ENCODE data around the gene SPDEF. TPM values are rescaled to one million over a fixed set of nuclear protein-coding genes. Genes with fewer than 3 reads are reported as not detected.

The SPDEF gene
- total RNA-seq, 4 donors from 2014 or later = 9.0 to 57.3 (median 31.5) TPM

DNA sequence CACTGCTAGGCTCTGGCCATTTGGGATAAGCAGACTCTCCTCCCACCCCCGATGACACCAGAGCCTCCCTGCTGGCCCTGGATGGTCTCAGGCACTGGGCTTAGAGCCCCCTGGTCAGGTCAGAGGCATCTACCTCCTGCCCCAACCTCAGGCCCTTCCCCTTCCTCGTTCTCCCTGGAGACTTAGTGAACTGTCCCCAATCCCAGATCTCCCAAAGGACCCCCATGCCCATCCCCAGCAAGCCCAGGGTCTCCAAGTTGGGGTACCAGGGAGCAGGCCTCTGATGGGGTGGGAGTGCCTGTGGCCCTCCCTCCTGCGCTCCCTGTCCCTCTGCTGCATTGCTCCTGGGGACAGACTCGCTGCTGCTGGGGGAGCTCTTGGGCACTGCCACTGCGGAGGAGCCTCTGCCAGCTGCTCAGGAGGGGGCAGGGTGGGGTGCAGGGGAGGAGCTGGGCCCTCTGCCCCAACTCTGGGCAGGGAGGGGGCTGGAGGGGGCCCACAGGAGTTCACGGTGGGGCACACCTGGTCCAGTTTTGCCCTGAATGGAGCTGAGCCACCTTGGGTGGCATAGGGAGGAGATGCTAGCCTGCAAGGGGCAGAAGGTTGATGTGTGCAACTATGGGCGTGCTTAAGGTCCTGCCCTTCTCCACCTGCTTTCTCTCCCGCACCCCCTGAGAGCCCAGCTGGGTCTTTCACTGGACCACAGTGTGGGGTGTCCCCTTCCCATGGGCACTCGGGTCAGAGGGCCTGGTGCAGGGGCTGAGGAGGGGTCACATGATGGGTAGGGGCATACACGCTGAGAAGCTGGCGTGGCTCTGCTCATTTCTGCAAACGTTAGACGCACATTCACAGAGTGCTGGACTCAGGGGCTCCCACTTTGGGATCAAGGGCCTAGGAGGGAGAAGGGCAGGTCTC lies 40.4 kb downstream of the SPDEF start:
- no peak for DNase-seq
- no peak overlapping the region for H3K4me3 ChIP-seq
- H3K27me3 ChIP-seq = peaks cover 18% of the 10 kb centered on the region
- H3K36me3 ChIP-seq = no peaks in the 10 kb centered on the region
- intact Hi-C loops (cut with DNase I; ENCODE audit: low total_unique reads) = no loop called here
- TF ChIP-seq EP300 (IDR thresholded peaks at IDR 0.05; ENCODE audit: low read depth) = no peak
- TF ChIP-seq POLR2A (IDR thresholded peaks at IDR 0.05) = no peak
- no peak for TF ChIP-seq CTCF (IDR thresholded peaks at IDR 0.05)
- TF ChIP-seq POLR2AphosphoS5 (IDR thresholded peaks at IDR 0.05) = no peak
- 77% methylated on average over 13 of the region's 13 CpGs; no CpG with 5 or more reads in 1 of the 2 donors for WGBS, 2 donors (ENCODE audit: low coverage in 1 of 2)
- H3K27ac ChIP-seq = no peak overlapping the region
- no peaks in the 10 kb centered on the region for H3K9me3 ChIP-seq
- no peaks in the 10 kb centered on the region for H3K4me1 ChIP-seq
- in situ Hi-C loops (cut with MboI; ENCODE audit: low pct_ligation_motif_present in 1 of 4, low pct_unique_long_range_greater_than_20kb in 1 of 4, low sequenced_read_pairs in 3 of 4) = no loop called here

- in situ Hi-C loops (cut with MboI; ENCODE audit: low pct_ligation_motif_present in 1 of 4, low pct_unique_long_range_greater_than_20kb in 1 of 4, low sequenced_read_pairs in 3 of 4) (no loop called here), intact Hi-C loops (cut with DNase I; ENCODE audit: low total_unique reads) (no loop called here)
- H3K27ac ChIP-seq = no peak overlapping the region
- H3K9me3 ChIP-seq = peaks cover under 1 to 1% of the 10 kb centered on the region in 2 donors
- no peak for DNase-seq
- H3K4me1 ChIP-seq = no peaks in the 10 kb centered on the region
- H3K4me3 ChIP-seq = no peak overlapping the region
- TF ChIP-seq POLR2AphosphoS5 (IDR thresholded peaks at IDR 0.05) = no peak
- TF ChIP-seq POLR2A (IDR thresholded peaks at IDR 0.05) = no peak
- TF ChIP-seq EP300 (IDR thresholded peaks at IDR 0.05; ENCODE audit: low read depth) = no peak
- TF ChIP-seq CTCF (IDR thresholded peaks at IDR 0.05) = no peak
- H3K27me3 ChIP-seq = peaks cover 18% of the 10 kb centered on the region
- 7 to 46% methylated on average over 12 to 28 of the region's 34 CpGs for WGBS, 2 donors (ENCODE audit: low coverage in 1 of 2)
- H3K36me3 ChIP-seq = no peaks in the 10 kb centered on the region
Observed at GRCh38 chr6:34514593-34515472, 41.3 kb downstream of the SPDEF start.

- no peak for DNase-seq
- Histone ChIP-seq H3K27me3 (peaks cover 18% of the 10 kb centered on the region), H3K4me3 (no peak overlapping the region), H3K4me1 (no peaks in the 10 kb centered on the region), H3K27ac (no peak overlapping the region), H3K9me3 (peaks cover 3 to 8% of the 10 kb centered on the region in 2 donors), H3K36me3 (no peaks in the 10 kb centered on the region)
- in situ Hi-C loops (cut with MboI; ENCODE audit: low pct_ligation_motif_present in 1 of 4, low pct_unique_long_range_greater_than_20kb in 1 of 4, low sequenced_read_pairs in 3 of 4) = no loop called here
- intact Hi-C loops (cut with DNase I; ENCODE audit: low total_unique reads) = no loop called here
- WGBS, 2 donors (ENCODE audit: low coverage in 1 of 2) = 82 to 100% methylated on average over 2 to 8 of the region's 8 CpGs
- TF ChIP-seq CTCF (IDR thresholded peaks at IDR 0.05) (no peak), POLR2A (IDR thresholded peaks at IDR 0.05) (no peak), POLR2AphosphoS5 (IDR thresholded peaks at IDR 0.05) (no peak), EP300 (IDR thresholded peaks at IDR 0.05; ENCODE audit: low read depth) (no peak)
Observed at GRCh38 chr6:34514112-34514511, 42.0 kb downstream of the SPDEF start.

- Histone ChIP-seq H3K27ac (no peak overlapping the region), H3K4me1 (no peaks in the 10 kb centered on the region), H3K4me3 (no peak overlapping the region), H3K36me3 (no peaks in the 10 kb centered on the region), H3K27me3 (peaks cover 18% of the 10 kb centered on the region), H3K9me3 (peaks cover 3 to 8% of the 10 kb centered on the region in 2 donors)
- in situ Hi-C loops (cut with MboI; ENCODE audit: low pct_ligation_motif_present in 1 of 4, low pct_unique_long_range_greater_than_20kb in 1 of 4, low sequenced_read_pairs in 3 of 4) (no loop called here), intact Hi-C loops (cut with DNase I; ENCODE audit: low total_unique reads) (no loop called here)
- no peak for DNase-seq
- WGBS, 2 donors (ENCODE audit: low coverage in 1 of 2) = 87 to 100% methylated on average over 1 to 4 of the region's 4 CpGs
- no peak for TF ChIP-seq POLR2A (IDR thresholded peaks at IDR 0.05)
- no peak for TF ChIP-seq CTCF (IDR thresholded peaks at IDR 0.05)
- TF ChIP-seq POLR2AphosphoS5 (IDR thresholded peaks at IDR 0.05) = no peak
- no peak for TF ChIP-seq EP300 (IDR thresholded peaks at IDR 0.05; ENCODE audit: low read depth)
Observed at GRCh38 chr6:34513646-34514045, 42.5 kb downstream of the SPDEF start.
